Measurements from ENCODE around the gene C12orf43. TPM values are rescaled to one million over a fixed set of nuclear protein-coding genes. Genes with fewer than 3 reads are reported as not detected.

C12orf43 gene
- total RNA-seq, 1 donor from 2014 or later = 14.7 TPM

GRCh38 chr12:120999191-121000120, 16.8 kb downstream of the C12orf43 start:
- DNase-seq (ENCODE audit: low spot score) = no peak

DNA sequence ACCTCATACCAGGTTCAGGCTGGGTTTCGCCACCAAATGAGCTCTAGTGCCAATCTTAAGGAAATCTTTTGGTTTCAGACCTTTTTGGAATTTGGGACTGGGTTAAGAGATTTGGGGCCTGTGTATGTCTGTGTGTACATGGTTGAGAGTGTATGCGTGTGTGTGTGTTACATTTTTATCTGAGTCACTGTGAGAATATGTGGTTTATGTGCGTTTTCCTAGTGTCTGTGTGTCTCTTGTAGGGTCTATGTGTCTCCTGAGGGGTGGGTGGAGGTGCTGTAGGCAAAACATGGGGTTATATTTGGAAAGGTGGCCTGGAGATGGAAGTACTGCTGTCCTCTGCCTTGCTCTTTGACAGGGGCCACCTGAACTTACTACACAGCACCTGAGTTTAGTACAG, 17.9 kb downstream of the C12orf43 start:
- no peak for DNase-seq (ENCODE audit: low spot score)

DNA sequence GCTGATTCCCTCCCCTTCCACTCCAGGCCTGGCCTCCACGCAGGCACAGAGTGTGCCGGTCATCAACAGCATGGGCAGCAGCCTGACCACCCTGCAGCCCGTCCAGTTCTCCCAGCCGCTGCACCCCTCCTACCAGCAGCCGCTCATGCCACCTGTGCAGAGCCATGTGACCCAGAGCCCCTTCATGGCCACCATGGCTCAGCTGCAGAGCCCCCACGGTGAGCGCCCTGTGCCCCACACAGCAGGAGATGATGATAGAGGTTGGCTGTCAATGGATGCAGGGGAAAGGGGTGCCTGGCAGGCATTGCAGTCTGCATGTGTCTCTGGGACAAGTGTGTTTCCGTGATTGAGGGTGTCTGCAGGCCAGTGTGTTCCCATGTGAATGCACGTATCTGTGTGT, 18.8 kb downstream of the C12orf43 start:
- no peak for DNase-seq (ENCODE audit: low spot score)

GRCh38 chr12:120996133-120996746, 20.0 kb downstream of the C12orf43 start:
- DNase-seq (ENCODE audit: low spot score) = no peak

- DNase-seq (ENCODE audit: low spot score) = no peak
These were observed 21.5 kb downstream of the C12orf43 start for GRCh38 chr12:120994589-120995337.

DNA sequence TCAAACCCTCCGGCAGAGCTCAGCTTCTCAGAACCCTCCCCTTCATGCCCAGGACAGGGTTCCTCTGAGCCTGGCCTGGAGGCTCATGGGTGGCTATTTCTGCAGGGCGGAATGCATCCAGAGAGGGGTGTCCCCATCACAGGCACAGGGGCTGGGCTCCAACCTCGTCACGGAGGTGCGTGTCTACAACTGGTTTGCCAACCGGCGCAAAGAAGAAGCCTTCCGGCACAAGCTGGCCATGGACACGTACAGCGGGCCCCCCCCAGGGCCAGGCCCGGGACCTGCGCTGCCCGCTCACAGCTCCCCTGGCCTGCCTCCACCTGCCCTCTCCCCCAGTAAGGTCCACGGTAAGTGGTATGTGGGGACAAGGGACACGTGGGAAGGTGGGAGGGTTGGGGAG, 22.2 kb downstream of the C12orf43 start:
- DNase-seq (ENCODE audit: low spot score) = no peak

DNA sequence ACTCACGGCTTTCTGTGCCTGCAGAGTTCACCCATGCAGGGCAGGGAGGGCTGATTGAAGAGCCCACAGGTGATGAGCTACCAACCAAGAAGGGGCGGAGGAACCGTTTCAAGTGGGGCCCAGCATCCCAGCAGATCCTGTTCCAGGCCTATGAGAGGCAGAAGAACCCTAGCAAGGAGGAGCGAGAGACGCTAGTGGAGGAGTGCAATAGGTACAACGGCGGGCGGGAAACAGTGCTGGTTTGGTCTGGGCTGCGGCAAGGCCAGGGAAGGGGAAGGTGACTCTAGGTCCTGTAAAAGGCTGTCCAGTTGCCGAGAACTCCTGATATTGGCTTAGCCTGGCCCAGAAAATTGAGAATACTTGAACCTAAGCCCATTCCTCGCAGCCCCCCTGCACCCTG, 22.8 kb downstream of the C12orf43 start:
- DNase-seq (ENCODE audit: low spot score) = no peak

DNA sequence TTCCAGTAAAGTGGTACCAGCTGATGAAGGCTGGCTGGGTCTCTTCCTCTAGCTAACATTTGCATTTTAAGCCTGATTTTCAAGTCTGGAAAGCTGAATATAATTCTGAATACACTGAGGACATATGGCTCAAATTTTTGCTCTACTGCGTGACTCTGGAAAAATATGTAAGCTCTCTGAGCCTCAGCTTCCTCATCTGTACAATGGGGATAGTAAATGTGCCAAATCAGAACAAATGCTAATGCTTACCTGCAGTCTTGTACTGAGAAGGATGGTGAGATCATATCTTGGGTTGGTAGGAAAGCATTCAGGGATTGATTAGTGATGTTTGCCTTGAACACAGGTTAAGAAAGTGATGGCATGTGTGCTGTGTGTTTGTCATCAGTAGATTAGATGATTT, 23.3 kb downstream of the C12orf43 start:
- no peak for DNase-seq (ENCODE audit: low spot score)

DNA sequence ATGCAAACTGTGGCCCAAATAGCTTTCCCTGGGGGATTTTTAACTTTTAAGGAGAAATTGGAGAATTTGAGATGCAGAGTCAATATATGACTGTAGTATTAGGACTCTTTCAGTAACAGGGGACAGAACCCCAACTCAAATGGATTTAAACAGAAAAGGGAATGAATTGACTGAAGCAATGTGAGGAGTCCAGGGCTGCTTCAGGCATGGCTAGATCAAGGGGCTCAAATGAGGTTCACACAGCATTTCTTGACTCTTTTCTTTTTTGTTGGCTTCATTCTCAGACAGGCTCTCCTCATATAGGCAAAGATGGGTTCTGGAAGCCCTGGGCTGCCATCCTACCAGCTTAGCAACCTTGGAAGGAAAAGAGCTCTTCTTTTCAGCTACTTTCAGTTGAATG, 24.3 kb downstream of the C12orf43 start:
- DNase-seq (ENCODE audit: low spot score) = no peak

DNA sequence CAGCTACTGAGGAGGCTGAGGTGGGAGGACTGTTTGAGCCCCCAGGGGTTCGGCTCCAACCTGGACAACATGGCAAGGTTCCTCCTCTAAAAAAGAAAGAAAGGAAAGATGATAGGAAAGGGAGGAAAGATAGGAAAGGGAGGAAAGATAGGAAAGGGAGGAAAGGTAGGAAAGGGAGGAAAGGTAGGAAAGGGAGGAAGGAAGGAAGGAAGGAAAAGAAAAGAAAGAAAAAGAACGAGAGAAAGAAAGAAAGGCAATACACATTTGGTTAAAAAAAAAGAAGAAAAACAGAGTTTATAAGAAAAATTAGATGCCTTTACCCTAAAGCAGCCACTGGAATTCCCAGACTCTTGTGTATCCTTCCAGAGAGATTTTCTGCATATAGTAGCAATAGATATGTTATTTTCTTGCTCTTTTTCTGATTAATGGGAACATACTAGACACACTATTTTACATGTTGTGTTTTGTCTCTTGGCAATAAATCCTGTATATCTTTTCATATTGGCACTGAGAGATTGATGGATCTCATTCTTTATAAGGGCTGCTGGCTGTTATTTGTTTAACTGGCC, 25.7 kb downstream of the C12orf43 start:
- DNase-seq (ENCODE audit: low spot score) = no peak

DNA sequence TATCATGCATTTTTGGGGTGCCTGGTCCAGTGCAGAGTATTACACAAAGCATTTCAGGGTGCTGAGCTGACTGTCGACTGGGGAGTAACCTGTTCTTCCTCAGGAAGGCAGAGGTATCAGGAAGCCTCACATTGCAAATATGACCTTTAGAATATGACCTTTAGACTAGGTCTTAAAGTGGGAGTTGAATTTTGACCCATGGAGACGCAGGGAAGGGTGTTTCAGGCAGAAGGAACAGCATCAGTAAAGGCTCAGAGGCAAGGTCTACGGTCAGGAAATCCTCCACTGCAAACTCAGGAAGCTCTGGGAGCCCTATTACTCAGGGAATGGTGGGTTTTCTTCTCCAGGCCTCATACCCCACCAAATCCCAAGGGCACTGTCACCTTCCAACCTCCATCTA, 26.6 kb downstream of the C12orf43 start:
- no peak for DNase-seq (ENCODE audit: low spot score)

- no peak for DNase-seq (ENCODE audit: low spot score)
These were observed 27.6 kb downstream of the C12orf43 start for GRCh38 chr12:120988658-120989057.

DNA sequence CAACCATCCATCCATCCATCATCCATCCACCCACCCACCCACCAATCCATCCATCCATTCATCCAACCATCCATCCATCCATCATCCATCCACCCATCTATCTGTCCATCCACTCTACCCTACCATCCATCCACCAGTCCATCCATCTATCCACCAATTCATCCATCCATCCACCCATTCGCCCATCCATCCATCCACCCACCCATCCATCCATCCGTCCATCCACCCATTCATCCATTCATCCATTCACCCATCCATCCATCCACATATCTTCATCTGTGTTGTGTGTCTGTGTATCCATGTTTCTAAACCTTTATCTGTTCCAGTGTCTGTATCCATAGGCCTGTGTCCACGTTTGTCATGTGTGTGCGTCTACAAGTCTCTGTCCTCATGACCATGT, 28.1 kb downstream of the C12orf43 start:
- no peak for DNase-seq (ENCODE audit: low spot score)

- DNase-seq (ENCODE audit: low spot score) = peak; percentile 86
These were observed 31.9 kb downstream of the C12orf43 start for GRCh38 chr12:120984351-120984898.

GRCh38 chr12:120983759-120984158, 32.5 kb downstream of the C12orf43 start:
- no peak for DNase-seq (ENCODE audit: low spot score)

GRCh38 chr12:120982659-120983058, 33.6 kb downstream of the C12orf43 start:
- DNase-seq (ENCODE audit: low spot score) = no peak

DNA sequence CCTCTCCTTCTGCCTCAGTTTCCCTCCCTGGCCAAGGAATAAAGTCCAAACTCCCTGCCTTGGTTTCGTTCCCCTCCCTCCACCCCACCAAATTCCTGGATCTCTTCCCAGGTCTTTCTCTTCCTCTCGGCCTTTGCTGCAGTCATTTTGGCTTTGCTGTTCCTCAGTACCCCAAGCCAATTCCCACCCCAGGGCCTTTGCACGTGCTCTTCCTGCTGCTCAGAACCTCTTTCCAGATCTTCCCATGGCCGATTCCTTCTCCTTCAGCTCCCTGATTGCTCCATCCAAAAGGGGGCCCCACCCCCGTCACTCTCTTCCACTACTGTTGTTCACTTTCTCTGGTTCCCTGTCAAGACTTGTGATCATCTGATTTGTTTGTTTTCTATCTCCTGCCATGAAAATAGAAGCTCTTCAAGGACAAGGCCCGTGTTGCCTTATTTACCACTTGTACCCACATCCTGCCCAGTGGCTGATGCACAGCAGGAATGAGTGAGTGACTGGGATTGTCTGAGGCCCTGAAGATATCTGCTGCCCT, 34.8 kb downstream of the C12orf43 start:
- peak; percentile 57 for DNase-seq (ENCODE audit: low spot score)

GRCh38 chr12:120980800-120981368, 35.4 kb downstream of the C12orf43 start:
- DNase-seq (ENCODE audit: low spot score) = peak; percentile 65

DNA sequence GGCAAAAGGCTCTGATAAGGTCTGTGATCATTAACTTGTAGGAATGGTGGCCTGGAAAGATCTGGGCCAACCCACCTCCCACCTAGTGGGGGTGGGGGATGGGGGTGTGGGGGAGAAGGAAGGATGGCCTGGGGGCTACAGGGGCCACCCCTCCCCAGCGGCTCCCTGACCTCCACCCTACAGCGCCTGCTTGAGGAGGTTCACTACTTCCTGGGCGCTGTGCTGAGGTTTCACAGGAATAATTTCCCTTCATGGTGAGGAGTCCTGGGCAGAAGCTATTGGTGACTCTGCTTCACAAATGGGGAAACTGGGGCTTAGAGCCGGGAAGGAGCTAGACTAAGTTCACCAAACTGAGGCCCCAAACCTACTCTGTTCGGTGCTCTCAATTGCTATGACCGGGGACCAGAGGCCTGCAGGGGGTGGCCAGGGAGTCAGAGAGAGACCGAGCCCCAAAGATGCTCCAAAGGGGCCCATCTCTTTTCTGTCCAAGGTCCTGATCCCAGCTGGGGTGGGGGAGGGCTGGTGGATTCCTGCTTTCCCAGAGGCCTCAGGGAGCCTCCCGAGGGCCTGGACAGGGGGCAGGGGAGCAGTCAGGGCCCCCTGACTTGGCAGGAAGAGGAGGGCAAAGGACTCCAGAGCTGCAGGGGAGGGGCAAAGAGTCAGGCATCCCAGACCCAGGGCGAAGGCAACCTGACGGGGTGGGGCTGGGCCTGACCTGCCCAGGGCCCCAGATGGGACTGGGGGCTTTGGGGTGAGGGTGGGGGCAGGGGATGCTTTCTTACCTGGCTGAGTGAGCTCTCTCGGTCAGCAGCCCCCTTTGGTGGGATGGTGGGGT, 36.2 kb downstream of the C12orf43 start:
- peak; percentile 42 for DNase-seq (ENCODE audit: low spot score)

DNA sequence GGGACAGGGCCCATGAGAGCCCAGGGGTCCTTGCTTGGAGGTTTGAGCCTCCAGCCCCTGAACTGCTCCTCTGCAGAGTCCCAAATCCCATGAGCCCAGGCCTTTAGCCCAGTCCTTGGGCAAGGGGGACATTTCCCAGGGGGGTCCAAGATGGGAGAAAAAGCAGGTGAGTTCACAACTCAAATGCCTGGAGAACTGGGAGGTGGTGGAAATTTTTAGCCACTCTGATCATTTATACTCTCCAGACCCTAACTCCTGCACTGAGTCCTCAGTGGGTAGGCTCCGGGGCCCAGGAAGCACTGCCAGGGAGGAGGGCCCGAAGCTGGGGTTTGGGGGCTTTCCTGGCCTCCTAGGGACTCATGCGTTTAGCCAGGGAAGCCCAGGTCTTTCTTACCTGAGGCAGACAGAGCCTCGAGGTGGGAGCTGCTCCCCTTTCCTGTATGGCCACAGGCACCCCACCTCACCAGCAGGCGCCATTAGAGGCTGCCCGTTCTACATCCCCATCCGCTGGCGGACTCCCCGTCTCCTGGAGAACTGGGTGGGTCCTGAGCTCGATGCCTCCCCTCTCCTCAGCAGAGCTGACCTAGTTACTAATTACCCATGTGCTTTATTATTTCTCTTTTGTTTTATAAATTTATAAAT, 36.9 kb downstream of the C12orf43 start:
- no peak for DNase-seq (ENCODE audit: low spot score)
